ENCODE results near the gene FOXP1.

GRCh38 chr3:71369701-71370391, 213.7 kb downstream of the FOXP1 start:
- no peak for TF ChIP-seq EZH2 (IDR thresholded peaks at IDR 0.05)
- TF ChIP-seq CTCF (IDR thresholded peaks at IDR 0.05), result no peak
- no peak for TF ChIP-seq EZH2phosphoT487 (IDR thresholded peaks at IDR 0.05)

Measured in neural progenitor cell (in vitro differentiated cells).